GM19238 (cell line): ENCODE results near the gene PDGFA.

Experiments used
- DNase-seq: peaks from one replicate; pipeline ENCODE4 v3.0.0; 2011; ENCODE audit warnings: low spot score; ENCODE audit not compliant: insufficient read length

The PDGFA gene

GRCh38 chr7:517774-518629 lies 1.6 kb downstream of the PDGFA start:
- no peak for DNase-seq

DNA sequence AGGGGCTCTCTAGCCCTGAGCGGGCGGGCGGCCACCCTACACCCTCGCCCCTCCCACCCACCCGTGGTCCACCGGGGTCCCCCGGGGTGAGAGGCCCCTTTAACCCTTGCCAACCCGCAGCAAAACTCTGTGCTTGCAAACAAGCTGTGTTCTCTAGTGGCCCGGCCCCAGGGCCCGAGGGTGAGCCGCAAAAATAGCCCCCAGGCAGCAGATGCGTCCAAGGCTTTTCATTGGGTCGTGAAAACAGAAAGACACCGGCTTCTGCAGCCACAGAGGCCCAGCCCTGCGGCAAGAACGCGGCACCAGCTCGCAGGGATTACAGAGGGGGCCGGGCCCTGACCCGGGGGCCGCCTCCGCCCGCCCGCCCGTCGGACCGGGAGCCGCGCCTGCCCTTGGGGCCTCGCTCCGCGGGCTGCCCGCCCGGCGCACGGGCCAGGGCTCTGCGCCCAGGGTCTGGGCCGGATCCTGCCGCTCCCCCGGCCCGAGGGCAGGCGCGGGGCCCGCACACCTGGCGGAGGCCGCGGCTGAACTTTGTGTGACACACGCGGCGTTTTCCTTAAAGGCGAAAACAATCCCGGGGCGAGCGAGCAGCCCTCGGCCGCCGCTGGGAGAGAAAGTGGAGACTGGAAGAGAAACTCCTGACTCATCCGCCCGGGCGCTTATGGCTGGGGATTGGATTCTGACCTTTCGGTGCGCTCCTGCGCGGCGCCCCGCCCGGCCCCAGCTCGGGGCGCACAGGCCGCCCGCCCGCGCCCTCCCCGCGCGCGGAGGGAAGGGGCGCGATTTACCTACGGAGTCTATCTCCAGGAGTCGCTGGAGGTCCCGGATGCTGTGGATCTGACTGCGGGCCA lies 2.8 kb downstream of the PDGFA start:
- no peak for DNase-seq

- DNase-seq = no peak
Observed at GRCh38 chr7:516216-516605, 3.4 kb downstream of the PDGFA start.

- DNase-seq = no peak
Observed at GRCh38 chr7:515628-516027, 4.0 kb downstream of the PDGFA start.

GRCh38 chr7:514651-515598 lies 4.7 kb downstream of the PDGFA start:
- DNase-seq = no peak

- no peak for DNase-seq
Observed at GRCh38 chr7:514242-514641, 5.4 kb downstream of the PDGFA start.

DNA sequence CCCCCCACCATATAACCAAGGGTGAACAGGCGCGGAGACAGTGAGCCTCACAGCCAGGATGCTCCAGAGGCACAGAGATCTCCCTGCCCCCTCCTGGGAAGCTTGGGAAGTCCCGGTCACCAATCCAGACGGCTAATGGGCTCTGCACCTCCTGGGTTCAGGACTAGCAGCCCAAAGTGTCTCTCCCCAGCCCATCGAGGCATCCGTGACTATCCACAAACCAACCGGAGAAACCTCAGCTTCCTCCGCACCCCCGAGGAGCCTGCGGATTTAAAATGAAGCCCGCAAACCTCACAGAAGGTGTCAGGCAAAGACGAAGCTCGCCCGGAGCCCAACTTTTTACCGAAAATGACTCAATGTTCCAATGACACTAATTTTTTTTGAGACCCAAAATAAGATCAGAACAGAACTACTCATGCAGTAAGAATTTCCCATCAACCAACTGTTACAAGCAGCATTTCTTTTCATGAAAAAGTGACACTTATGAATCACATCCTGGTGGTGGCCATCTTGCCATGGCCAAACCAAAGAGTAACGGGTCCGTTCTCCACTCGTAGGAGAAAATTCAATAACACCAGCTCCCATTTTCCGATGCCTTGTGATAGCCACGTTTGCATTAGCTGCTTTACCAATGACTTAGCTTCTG lies 6.0 kb downstream of the PDGFA start:
- DNase-seq = no peak

DNA sequence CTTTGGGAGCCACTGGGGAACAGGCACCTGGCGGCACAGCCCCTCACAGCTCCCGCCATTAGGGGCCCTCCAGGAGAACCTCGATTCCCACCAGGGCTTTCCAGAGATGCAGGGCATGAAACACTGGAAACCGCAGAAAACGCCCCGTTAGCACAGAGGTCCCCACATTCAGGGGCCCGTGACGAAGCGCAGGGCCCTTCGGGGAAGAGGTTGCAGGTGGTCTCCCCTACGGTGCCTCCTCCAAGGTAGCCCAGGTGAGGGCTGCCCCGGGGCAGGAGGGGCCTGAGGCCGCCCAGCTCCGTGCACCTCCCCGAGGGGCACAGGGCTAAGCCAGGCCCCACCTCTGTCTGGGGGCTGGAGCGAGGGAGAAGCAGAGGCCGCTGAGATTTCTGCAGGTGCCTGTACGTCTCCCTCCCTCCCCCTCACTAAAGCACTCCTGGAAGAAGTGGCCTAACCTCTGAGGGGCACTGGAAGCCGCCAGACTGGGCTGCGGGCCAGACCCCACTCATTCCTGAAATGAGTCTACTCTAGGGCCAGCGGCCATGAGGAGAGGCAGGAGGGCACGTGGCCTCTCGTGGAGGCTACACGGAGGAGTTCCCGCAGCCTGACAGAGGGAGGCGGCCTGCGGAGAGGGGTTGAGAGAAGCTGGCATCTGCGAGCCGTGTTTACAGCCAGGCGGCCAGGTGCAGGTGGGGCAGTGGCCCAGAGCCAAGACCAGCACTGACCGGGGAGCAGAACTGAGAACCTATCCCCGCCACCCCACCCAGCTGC lies 6.9 kb downstream of the PDGFA start:
- DNase-seq = no peak

DNA sequence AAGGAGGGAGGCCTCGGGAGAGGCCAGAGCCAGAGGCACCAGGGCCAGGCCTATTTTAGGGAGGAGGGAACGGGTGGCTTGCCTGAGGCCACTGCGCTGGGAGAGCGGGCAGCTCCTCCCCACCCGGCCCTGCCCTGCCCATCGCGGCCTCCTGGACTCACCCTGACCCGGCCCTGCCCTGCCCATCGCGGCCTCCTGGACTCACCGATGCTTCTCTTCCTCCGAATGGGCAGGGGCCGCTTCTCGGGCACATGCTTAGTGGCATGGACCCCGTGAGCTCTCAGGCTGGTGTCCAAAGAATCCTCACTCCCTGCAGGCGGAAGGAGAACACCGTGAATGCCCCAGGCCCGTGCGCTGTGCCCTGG lies 7.5 kb downstream of the PDGFA start:
- DNase-seq = no peak

GRCh38 chr7:511476-512145 lies 8.0 kb downstream of the PDGFA start:
- DNase-seq = no peak

- no peak for DNase-seq
Observed at GRCh38 chr7:510782-511281, 8.8 kb downstream of the PDGFA start.

DNA sequence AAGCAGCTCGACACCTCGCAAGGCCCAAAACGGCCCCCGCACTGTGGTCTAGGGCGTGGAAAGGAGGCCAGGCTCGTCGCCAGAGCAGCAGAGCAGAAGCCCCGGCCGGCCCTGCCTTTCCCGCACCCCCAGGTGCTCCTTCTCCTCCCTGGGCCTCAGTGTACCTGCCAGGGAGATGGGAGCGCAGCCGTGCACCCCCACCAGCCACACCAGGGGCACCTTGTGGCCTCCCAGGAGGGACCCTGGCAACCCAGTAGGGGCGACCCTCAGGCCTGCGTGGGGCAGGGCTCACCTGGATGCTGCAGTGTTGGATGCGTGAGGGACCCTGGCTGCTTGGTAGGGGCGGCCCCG lies 9.5 kb downstream of the PDGFA start:
- no peak for DNase-seq

DNA sequence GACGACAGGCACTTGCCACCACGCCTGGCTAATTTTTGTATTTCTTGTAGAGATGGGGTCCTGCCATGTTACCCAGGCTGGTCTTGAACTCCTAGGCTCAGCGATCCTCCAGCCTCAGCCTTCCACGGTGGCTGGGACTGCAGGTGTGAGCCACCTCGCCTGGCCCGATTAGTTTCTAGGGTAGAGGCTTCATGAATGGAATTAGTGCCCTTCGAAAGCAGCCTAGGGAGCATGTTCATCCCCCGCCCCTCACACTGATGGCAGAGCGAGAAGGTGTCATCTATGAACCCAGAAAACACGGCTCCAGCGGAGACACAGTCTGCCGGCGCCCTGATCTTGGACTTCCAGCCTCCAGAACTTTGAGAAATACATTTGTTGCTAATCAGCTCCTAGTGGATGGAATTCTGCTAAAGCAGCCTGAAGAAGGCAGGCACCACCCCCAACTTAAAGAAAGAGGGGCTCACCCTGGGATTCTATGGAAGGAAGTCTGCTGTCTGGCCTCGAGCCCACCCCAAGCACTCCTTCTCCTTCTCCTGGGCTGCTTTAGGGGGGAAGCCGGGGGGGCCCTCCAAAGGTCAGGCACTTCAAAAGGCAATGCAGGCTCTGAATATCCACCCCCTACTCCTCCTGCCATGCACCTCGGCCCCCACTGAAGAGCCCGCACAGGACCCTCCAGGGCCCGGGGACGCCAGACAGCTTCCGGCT lies 10.1 kb downstream of the PDGFA start:
- no peak for DNase-seq

DNA sequence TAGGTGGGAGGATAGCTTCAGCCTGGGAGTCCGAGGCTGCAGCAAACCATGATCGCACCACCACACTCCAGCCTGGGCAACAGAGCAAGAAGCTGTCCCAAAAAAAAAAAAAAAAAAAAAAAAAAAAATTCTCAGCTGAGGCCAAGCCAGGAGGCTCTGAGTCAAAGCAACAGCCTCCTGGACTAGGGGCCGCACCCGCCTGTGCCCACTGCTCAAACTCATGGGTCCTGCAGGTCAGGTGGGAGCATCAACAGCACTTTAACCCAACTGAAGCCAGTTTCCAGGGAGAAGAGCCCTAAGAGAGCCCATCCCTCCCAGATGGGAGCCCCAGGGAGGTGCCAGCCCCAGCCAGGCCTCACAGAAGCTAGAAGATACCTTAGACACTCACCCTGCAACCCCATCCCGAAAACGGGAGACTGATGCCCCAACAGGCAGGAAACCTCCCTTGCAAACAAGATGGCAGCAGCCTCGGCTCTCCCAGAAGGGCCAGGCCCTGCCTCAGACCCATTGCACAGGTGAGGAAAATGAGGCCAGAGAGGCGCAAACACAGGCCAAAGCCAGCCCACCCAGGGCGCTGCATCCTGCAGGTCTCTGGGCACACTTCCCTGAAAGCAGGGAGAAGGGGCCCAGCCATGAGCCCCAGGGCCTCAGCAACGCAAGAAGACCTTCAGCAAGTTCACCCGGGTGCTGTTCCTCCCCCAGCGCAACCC lies 11.0 kb downstream of the PDGFA start:
- DNase-seq = no peak

- no peak for DNase-seq
Observed at GRCh38 chr7:507623-508300, 11.9 kb downstream of the PDGFA start.

GRCh38 chr7:506921-507622 lies 12.6 kb downstream of the PDGFA start:
- DNase-seq = no peak

DNA sequence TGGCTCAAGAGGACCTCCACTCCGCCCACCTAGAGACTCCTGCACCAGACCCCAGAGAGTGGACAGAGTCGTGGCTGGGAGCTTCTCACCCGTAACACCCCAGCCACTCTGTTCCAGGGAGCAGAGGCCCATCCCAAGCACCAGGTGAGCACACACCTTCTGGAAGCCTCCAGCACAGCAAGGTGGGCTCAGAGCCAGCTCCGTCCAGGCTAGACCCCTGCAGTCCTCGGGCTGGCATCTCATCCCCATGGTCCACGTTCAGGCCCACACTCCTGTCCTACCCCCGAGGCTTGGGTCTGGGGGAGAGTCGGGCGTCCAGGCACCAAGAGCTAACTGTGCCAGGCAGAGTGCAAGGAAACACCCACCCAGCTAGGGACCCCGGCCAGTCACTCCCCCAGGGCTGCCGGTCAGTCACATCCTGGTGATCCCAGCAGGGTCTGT lies 13.2 kb downstream of the PDGFA start:
- DNase-seq = no peak
